Measurements from ENCODE around the gene TRIP12. TPM values are rescaled to one million over a fixed set of nuclear protein-coding genes. Genes with fewer than 3 reads are reported as not detected.
"Not testable (repeated sequence)": the region's sequence is repeated elsewhere in the genome, so short reads cannot be mapped to it uniquely, and the experiment has no call there.

TRIP12 gene
- 211 TPM for total RNA-seq
- long read RNA-seq, full-length matches to known transcripts = 1 of 82 reads
- long read RNA-seq, partial matches to known transcripts = 32 of 82 reads
- long read RNA-seq, other reads (novel, unspliced or antisense) = 49 of 82 reads

GRCh38 chr2:229921892-229922448, at the start of gene TRIP12:
Gene TRIP12, minus strand, starts transcription at chr2:229922009. Its CDS starts 41,930 bp downstream, at chr2:229880079.
- Histone ChIP-seq H3K27ac (peak within 1 kb of the TSS; percentile 93), H3K27me3 (no peaks in the 10 kb centered on the region), H3K4me1 (peaks cover 25% of the 10 kb centered on the region), H3K4me3 (peak within 1 kb of the TSS; percentile 93), H3K9me3 (no peaks in the 10 kb centered on the region), H3K36me3 (peaks cover 9% of the 10 kb centered on the region)
- intact Hi-C loops (cut with DNase I) = no loop called here
- peak; percentile 93 for ATAC-seq
- no peak for TF ChIP-seq CTCF (IDR thresholded peaks at IDR 0.05)
- peak; percentile 95 for DNase-seq

GRCh38 chr2:229971298-229971790, 49.5 kb upstream of the TRIP12 start:
- no peaks in the 10 kb centered on the region for H3K9me3 ChIP-seq
- DNase-seq (no peak), ATAC-seq (no peak)
- H3K27me3 ChIP-seq = no peaks in the 10 kb centered on the region
- H3K4me1 ChIP-seq = peaks cover 6% of the 10 kb centered on the region
- no peaks in the 10 kb centered on the region for H3K36me3 ChIP-seq
- H3K4me3 ChIP-seq = no peak overlapping the region
- H3K27ac ChIP-seq = no peak overlapping the region
- TF ChIP-seq CTCF (IDR thresholded peaks at IDR 0.05) = no peak
- intact Hi-C loops (cut with DNase I) = no loop called here

- TF ChIP-seq CTCF (IDR thresholded peaks at IDR 0.05) = no peak
- ATAC-seq = no peak
These were observed 48.6 kb upstream of the TRIP12 start for GRCh38 chr2:229970406-229970805.

DNA sequence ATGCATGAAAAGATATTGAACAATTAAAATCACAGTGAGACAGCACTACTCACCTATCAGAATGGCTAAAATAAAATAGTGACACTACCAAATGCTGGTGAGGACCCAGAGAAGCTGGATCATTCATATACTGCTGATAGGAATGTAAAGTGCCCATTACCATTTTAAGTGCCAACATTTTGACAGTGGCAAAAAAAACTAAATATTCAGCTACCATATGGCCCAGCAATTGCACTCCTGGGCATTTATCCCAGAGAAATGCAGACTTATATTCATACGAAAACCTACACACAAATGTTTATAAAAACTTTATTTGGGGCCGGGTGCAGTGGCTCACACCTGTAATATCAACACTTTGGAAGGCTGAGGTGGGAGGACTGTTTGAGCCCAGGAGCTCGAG, 48.1 kb upstream of the TRIP12 start:
- no peaks in the 10 kb centered on the region for H3K27me3 ChIP-seq
- ATAC-seq (no peak), DNase-seq (no peak)
- no peak for TF ChIP-seq CTCF (IDR thresholded peaks at IDR 0.05)
- no peak overlapping the region for H3K27ac ChIP-seq
- no peaks in the 10 kb centered on the region for H3K9me3 ChIP-seq
- no peak overlapping the region for H3K4me3 ChIP-seq
- no peaks in the 10 kb centered on the region for H3K36me3 ChIP-seq
- intact Hi-C loops (cut with DNase I) = no loop called here
- H3K4me1 ChIP-seq = peaks cover 6% of the 10 kb centered on the region

More at GRCh38 chr2:229970406-229970805, 48.6 kb upstream of the TRIP12 start:
- Histone ChIP-seq H3K27me3 (no peaks in the 10 kb centered on the region), H3K36me3 (no peaks in the 10 kb centered on the region), H3K4me3 (no peak overlapping the region), H3K4me1 (peaks cover 6% of the 10 kb centered on the region), H3K9me3 (no peaks in the 10 kb centered on the region), H3K27ac (no peak overlapping the region)
- DNase-seq = no peak
- intact Hi-C loops (cut with DNase I) = no loop called here

DNA sequence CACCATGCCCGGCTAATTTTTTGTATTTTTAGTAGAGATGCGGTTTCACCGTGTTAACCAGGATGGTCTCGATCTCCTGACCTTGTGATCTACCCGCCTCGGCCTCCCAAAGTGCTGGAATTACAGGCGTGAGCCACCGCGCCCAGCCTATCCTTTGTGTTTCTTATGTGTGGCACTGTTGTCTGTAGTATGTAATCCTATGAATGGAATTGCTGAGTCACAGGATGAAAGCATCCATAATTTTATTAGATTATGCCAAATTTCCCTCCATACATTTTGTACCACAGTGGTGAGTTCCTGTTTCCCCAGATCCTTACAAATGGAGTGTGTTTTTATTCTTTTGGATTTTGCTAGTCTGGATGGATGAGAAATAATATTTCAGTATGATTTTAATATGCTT, 41.8 kb upstream of the TRIP12 start:
- ATAC-seq; H3K27me3 ChIP-seq; H3K4me3 ChIP-seq; intact Hi-C loops (cut with DNase I); H3K9me3 ChIP-seq; H3K4me1 ChIP-seq; H3K27ac ChIP-seq; H3K36me3 ChIP-seq; DNase-seq: not testable (repeated sequence)

- H3K4me3 ChIP-seq = no peak overlapping the region
- intact Hi-C loops (cut with DNase I) = no loop called here
- H3K27ac ChIP-seq = no peak overlapping the region
- no peak for DNase-seq
- no peaks in the 10 kb centered on the region for H3K36me3 ChIP-seq
- H3K27me3 ChIP-seq = no peaks in the 10 kb centered on the region
- no peak for ATAC-seq
- H3K9me3 ChIP-seq = no peaks in the 10 kb centered on the region
- H3K4me1 ChIP-seq = no peaks in the 10 kb centered on the region
- no peak for TF ChIP-seq CTCF (IDR thresholded peaks at IDR 0.05)
These were observed 34.7 kb upstream of the TRIP12 start for GRCh38 chr2:229956491-229956890.
